ENCODE measurements around the gene ABLIM3. TPM values are rescaled to one million over a fixed set of nuclear protein-coding genes. Genes with fewer than 3 reads are reported as not detected.

ABLIM3 gene
- total RNA-seq, 1 experiment from 2014 or later: 14.3 TPM

GRCh38 chr5:149132474-149132873, 8.8 kb upstream of the ABLIM3 start (continued):
- no peak for TF ChIP-seq ATF3 (IDR thresholded peaks at IDR 0.05)
- TF ChIP-seq TCF7L2 (IDR thresholded peaks at IDR 0.05; ENCODE audit: borderline replicate concordance, extremely low read depth, insufficient read depth, insufficient read length): no peak
- no peak for TF ChIP-seq POLR2A (IDR thresholded peaks at IDR 0.05; ENCODE audit: borderline replicate concordance, extremely low read depth, insufficient read depth, insufficient read length)
- TF ChIP-seq POLR2AphosphoS5 (IDR thresholded peaks at IDR 0.05; ENCODE audit: low read depth, low read length): no peak
- TF ChIP-seq JUND (IDR thresholded peaks at IDR 0.05): no peak
- TF ChIP-seq ELF1 (IDR thresholded peaks at IDR 0.05; ENCODE audit: borderline replicate concordance, low read depth): no peak
- TF ChIP-seq EZH2 (IDR thresholded peaks at IDR 0.05): no peak
- no peak for TF ChIP-seq SP1 (IDR thresholded peaks at IDR 0.05; ENCODE audit: low read depth)
- TF ChIP-seq RAD21 (IDR thresholded peaks at IDR 0.05; ENCODE audit: low read depth): no peak
- no peak for TF ChIP-seq ZFX (IDR thresholded peaks at IDR 0.05)
- TF ChIP-seq CEBPB (IDR thresholded peaks at IDR 0.05; ENCODE audit: low read depth): no peak

GRCh38 chr5:149133795-149134777, 7.2 kb upstream of the ABLIM3 start:
- ChIA-PET CTCF (interaction anchor here (0.6 to 1.5 kb wide), 6 partner anchors 8 to 131 kb away, joined by 3 to 7 read pairs (median 3); no protein-coding TSS in a partner anchor), POLR2A (no interaction called here), RAD21 (ENCODE audit: low non-redundant PET in 1 of 2, low total read pairs in 2 of 2, uncharacterized antibody in 2 of 2, unreplicated experiment in 2 of 2) (interaction anchor here in 1 of 2 experiments (1.0 kb wide), 1 partner anchor 95 kb away, joined by 3 read pairs; no protein-coding TSS in a partner anchor)
- H3K9ac ChIP-seq (ENCODE audit: low read length): peak overlapping the region; percentile 29
- no peaks in the 10 kb centered on the region for H3K79me2 ChIP-seq (ENCODE audit: insufficient read depth, low read length)
- H3K4me2 ChIP-seq (ENCODE audit: low read length): peak overlapping the region; percentile 73
- H3K27me3 ChIP-seq (ENCODE audit: insufficient read depth, low read length): no peaks in the 10 kb centered on the region
- H4K20me1 ChIP-seq (ENCODE audit: insufficient read depth): no peaks in the 10 kb centered on the region
- H2AFZ ChIP-seq (ENCODE audit: low read depth, low read length, poor library complexity, severe bottlenecking): peak overlapping the region; percentile 92
- DNase-seq (ENCODE audit: low read depth, low spot score) (peak; percentile 89), ATAC-seq (peak; percentile 89)
- intact Hi-C loops (cut with micrococcal nuclease): loop anchor here (5.0 kb wide), 1 partner anchor 428 kb away; no protein-coding TSS in a partner anchor
- 0 out of 4 replicates have a peak overlapping the region, but pooled peaks of 1 of the 2 experiments have one; percentile 20 for H3K4me3 ChIP-seq (replicated peaks in 1 of 2; ENCODE audit: low read depth in 1 of 2, low read length in 2 of 2)
- peak; percentile 55 for TF ChIP-seq POLR2AphosphoS5 (IDR thresholded peaks at IDR 0.05; ENCODE audit: low read depth, low read length)
- no peak for TF ChIP-seq EZH2phosphoT487 (IDR thresholded peaks at IDR 0.05; ENCODE audit: borderline replicate concordance)
- no peaks in the 10 kb centered on the region for H3K9me3 ChIP-seq (ENCODE audit: control insufficient read depth in 1 of 2, insufficient read depth in 1 of 2, low read depth in 1 of 2, low read length in 2 of 2)
- peaks cover 9 to 27% of the 10 kb centered on the region in 2 experiments for H3K4me1 ChIP-seq (ENCODE audit: control insufficient read depth in 1 of 2, insufficient read depth in 2 of 2, low read length in 2 of 2)
- peak overlapping the region; percentile 21 for H3K27ac ChIP-seq (ENCODE audit: low read depth, low read length)
- BruUV-seq (replicated peaks): no TSS peak
- no peaks in the 10 kb centered on the region for H3K9me2 ChIP-seq (ENCODE audit: insufficient read depth)
- H3K36me3 ChIP-seq (ENCODE audit: control insufficient read depth in 1 of 2, insufficient read depth in 2 of 2, low read length in 2 of 2): no peaks in the 10 kb centered on the region

Measured in HCT116 (cell line).